ENCODE measurements around the gene SSR2.

The SSR2 gene

DNA sequence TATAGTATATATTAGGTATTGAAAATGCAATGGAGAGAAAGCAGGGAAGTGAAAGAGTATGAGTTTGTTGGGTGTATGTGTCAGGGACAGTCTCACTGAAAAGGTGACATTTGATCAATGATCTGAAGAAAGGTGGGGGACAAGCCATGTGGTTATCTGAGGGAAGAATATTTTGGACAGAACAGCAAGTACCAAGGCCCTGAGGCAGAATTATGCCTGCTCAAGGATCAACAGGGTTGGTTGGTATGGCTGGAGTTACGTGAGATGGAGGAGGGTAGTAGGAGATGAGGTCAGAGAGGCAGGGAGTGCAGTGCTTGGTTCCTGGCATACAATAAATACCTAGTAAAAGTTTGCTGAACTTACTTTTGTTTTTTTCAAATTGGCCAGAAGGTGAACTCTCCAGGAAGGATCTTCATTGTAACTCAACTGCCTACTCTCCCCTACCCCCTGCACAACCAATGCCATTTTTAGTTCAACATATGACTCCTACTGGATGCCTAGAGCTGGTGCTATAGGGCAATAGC, 35.6 kb upstream of the SSR2 start:
- Histone ChIP-seq H3K27ac (no peak overlapping the region), H3K27me3 (no peaks in the 10 kb centered on the region), H3K4me1 (peaks cover 0 to 32% (median 20%) of the 10 kb centered on the region in 4 donors), H3K36me3 (peaks cover 0 to 17% (median 10%) of the 10 kb centered on the region in 3 donors), H3K4me3 (no peak overlapping the region), H3K9me3 (no peaks in the 10 kb centered on the region)
- DNase-seq, result no peak
- intact Hi-C loops (cut with DNase I; ENCODE audit: low total_unique reads), result no loop called here
- TF ChIP-seq, protein P1, sequence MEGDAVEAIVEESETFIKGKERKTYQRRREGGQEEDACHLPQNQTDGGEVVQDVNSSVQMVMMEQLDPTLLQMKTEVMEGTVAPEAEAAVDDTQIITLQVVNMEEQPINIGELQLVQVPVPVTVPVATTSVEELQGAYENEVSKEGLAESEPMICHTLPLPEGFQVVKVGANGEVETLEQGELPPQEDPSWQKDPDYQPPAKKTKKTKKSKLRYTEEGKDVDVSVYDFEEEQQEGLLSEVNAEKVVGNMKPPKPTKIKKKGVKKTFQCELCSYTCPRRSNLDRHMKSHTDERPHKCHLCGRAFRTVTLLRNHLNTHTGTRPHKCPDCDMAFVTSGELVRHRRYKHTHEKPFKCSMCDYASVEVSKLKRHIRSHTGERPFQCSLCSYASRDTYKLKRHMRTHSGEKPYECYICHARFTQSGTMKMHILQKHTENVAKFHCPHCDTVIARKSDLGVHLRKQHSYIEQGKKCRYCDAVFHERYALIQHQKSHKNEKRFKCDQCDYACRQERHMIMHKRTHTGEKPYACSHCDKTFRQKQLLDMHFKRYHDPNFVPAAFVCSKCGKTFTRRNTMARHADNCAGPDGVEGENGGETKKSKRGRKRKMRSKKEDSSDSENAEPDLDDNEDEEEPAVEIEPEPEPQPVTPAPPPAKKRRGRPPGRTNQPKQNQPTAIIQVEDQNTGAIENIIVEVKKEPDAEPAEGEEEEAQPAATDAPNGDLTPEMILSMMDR (IDR thresholded peaks at IDR 0.05), result no peak

DNA sequence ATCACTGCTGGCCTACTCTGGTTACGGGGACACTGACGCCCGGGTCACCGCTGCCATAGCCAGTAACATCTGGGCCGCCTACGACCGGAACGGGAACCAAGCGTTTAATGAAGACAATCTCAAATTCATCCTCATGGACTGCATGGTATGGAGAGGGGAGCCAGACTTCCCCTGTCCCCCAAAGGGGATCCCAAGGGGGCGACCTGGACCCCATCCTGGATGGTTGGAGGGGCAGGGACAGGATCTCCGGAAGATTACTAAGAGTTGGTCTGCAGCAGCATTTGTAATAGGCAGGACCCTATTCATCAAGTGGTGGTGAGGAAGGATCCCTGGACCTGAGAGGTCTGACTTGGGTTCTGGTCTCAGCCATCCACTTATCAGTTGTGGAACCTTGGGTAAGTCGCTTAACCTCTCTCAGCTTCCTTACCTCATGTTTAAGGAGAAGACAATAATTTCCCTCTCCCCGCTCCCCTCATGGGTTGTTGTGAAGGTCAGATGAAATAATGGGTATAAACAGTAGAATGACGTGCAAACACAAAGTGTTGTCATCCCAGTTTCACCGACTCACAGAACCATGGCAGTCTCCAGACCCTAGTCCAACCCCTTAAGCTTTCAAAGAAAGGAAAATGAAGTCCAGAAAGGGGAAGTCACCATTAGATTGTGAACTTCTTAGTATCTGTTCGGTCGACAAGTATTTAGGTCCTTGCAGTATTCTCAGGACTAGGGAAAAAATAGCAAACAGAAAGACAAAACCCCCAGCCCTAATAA, 34.7 kb upstream of the SSR2 start:
- peaks cover 0 to 26% (median 10%) of the 10 kb centered on the region in 3 donors for H3K36me3 ChIP-seq

DNA sequence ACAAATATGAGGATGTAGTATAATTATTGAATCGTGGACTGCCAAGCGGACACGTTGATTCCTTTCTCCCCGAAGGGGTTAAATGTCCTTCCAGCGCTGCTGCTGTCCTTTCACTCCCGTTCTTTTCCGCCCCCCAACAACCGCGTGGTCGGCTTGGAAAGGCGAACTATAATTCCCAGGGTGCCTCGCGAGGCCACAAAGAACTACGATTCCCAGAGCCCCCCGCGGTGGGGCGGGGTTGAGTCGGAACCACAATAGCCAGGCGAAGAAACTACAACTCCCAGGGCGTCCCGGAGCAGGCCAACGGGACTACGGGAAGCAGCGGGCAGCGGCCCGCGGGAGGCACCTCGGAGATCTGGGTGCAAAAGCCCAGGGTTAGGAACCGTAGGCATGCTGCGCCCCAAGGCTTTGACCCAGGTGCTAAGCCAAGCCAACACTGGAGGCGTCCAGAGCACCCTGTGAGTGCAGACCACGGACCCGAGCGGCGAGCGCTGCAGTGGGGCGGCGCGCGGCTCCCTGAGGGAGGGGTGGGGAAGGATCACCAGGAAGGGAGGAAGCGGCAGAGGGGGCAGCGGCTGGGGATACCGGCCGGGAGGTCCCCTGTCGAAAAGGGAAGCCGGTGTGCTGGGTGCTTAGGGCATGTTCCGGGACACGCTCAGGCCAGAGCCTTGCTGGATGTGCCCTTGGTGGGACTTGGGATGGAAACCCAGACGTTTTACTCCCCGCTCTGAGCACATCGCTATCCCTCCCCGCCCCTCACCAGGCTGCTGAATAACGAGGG, 33.9 kb upstream of the SSR2 start, which contains the start of gene LAMTOR2:
Gene LAMTOR2 (plus strand): TSS at position 283 of the 781 bp plus-strand sequence. CDS start 108 bp downstream, at position 391.
- peak; percentile 99 for DNase-seq
- TF ChIP-seq, protein P1 (IDR thresholded peaks at IDR 0.05), result no peak
- Histone ChIP-seq H3K27me3 (no peaks in the 10 kb centered on the region), H3K9me3 (no peaks in the 10 kb centered on the region), H3K27ac (peak within 1 kb of the TSS; percentile 84 to 96), H3K36me3 (peaks cover 0 to 34% (median 18%) of the 10 kb centered on the region in 3 donors), H3K4me3 (peak within 1 kb of the TSS; percentile 72 to 88), H3K4me1 (peaks cover 0 to 35% (median 20%) of the 10 kb centered on the region in 4 donors)
- intact Hi-C loops (cut with DNase I; ENCODE audit: low total_unique reads), result no loop called here

More for the DNA sequence above, 34.7 kb upstream of the SSR2 start:
- no peaks in the 10 kb centered on the region for H3K27me3 ChIP-seq
- H3K4me3 ChIP-seq, result peak overlapping the region; percentile 72 to 88
- H3K4me1 ChIP-seq, result peaks cover 0 to 35% (median 20%) of the 10 kb centered on the region in 4 donors
- intact Hi-C loops (cut with DNase I; ENCODE audit: low total_unique reads), result no loop called here
- H3K27ac ChIP-seq, result peak overlapping the region; percentile 84 to 96
- TF ChIP-seq, protein P1 (IDR thresholded peaks at IDR 0.05), result no peak
- no peak for DNase-seq
- no peaks in the 10 kb centered on the region for H3K9me3 ChIP-seq

DNA sequence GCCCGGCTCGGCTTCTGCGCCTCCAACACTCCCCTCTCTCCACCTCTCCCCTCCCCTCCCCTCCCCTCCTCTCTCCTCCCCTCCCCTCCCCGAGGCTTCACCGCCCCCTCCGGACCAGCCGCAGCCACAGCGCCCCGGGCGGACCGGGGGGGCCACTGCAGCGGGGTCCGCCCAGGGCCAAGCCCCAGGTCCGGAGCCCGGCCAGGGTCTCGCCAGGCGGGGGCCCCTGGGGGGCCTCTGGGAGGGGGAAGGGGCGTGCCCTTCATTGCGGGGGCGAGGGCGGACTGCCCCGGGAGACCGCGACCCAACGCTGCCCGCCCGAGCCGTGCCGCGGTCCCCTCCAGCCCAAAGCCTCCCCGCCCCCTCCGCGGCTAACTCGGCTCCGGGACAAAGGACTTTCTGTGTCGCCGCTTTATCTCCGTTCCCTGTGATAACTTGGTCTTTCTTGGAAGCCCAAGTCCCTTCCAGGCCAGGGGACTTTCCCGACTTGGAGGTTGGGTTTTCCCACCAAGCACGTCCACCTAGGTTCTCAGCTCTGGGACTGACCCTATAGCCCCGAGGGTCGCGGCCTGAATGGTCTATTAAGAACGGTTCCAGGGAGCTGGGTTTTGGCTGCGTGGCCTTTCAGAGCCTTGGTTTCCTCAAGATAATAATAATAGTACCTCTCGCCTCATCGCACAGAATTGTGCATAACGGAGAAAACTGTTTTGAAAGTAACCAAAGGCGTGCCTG, 33.2 kb upstream of the SSR2 start, which contains the start of gene UBQLN4:
Gene UBQLN4 (minus strand): TSS at position 31 of the 732 bp plus-strand sequence. CDS start 97 bp downstream, outside the sequence.
- intact Hi-C loops (cut with DNase I; ENCODE audit: low total_unique reads), result no loop called here
- peaks cover 0 to 41% (median 21%) of the 10 kb centered on the region in 3 donors for H3K36me3 ChIP-seq
- no peaks in the 10 kb centered on the region for H3K9me3 ChIP-seq
- peak; percentile 83 to 94 for DNase-seq
- peak within 1 kb of the TSS; percentile 84 to 96 for H3K27ac ChIP-seq
- H3K27me3 ChIP-seq, result no peaks in the 10 kb centered on the region
- TF ChIP-seq, protein P1 (IDR thresholded peaks at IDR 0.05), result peak; percentile 35 to 61
- H3K4me3 ChIP-seq, result peak within 1 kb of the TSS; percentile 72 to 88
- H3K4me1 ChIP-seq, result peaks cover 0 to 35% (median 20%) of the 10 kb centered on the region in 4 donors

All from tibial artery (tissue), 4 donors.